GM18873 (cell line): ENCODE results near the gene PPFIA2.

ENCODE experiments used
- ATAC-seq: cut with Tn5 transposase; IDR thresholded peaks from one replicate; pipeline ENCODE4 v1.9.1; 2021; ENCODE audit warnings: mild to moderate bottlenecking, moderate library complexity, moderate number of reproducible peaks; ENCODE audit not compliant: unreplicated experiment, low FRiP score

The PPFIA2 gene

GRCh38 chr12:81369175-81369574 is 390.0 kb downstream of the PPFIA2 start:
- no peak for ATAC-seq

- no peak for ATAC-seq
Measured at GRCh38 chr12:81365284-81365683, 393.9 kb downstream of the PPFIA2 start.

- ATAC-seq = no peak
Measured at GRCh38 chr12:81360916-81361315, 398.2 kb downstream of the PPFIA2 start.

GRCh38 chr12:81359736-81360135 is 399.4 kb downstream of the PPFIA2 start:
- ATAC-seq = no peak

- no peak for ATAC-seq
Measured at GRCh38 chr12:81354327-81354932, 404.7 kb downstream of the PPFIA2 start.

GRCh38 chr12:81350309-81350708 is 408.8 kb downstream of the PPFIA2 start:
- ATAC-seq = no peak

GRCh38 chr12:81347404-81347803 is 411.7 kb downstream of the PPFIA2 start:
- no peak for ATAC-seq

GRCh38 chr12:81340910-81341309 is 418.2 kb downstream of the PPFIA2 start:
- no peak for ATAC-seq

GRCh38 chr12:81339071-81339470 is 420.1 kb downstream of the PPFIA2 start:
- no peak for ATAC-seq

GRCh38 chr12:81337886-81338285 is 421.3 kb downstream of the PPFIA2 start:
- ATAC-seq = no peak

- ATAC-seq = no peak
Measured at GRCh38 chr12:81333812-81334211, 425.3 kb downstream of the PPFIA2 start.

GRCh38 chr12:81332054-81332453 is 427.1 kb downstream of the PPFIA2 start:
- no peak for ATAC-seq

GRCh38 chr12:81330480-81330879 is 428.7 kb downstream of the PPFIA2 start:
- ATAC-seq = no peak

- no peak for ATAC-seq
Measured at GRCh38 chr12:81329085-81329484, 430.1 kb downstream of the PPFIA2 start.

- ATAC-seq = no peak
Measured at GRCh38 chr12:81327425-81327824, 431.7 kb downstream of the PPFIA2 start.

GRCh38 chr12:81325086-81325485 is 434.1 kb downstream of the PPFIA2 start:
- no peak for ATAC-seq

GRCh38 chr12:81314903-81315531 is 444.1 kb downstream of the PPFIA2 start:
- ATAC-seq = no peak

- ATAC-seq = no peak
Measured at GRCh38 chr12:81303935-81304334, 455.2 kb downstream of the PPFIA2 start.

- ATAC-seq = no peak
Measured at GRCh38 chr12:81300454-81300853, 458.7 kb downstream of the PPFIA2 start.

- no peak for ATAC-seq
Measured at GRCh38 chr12:81297601-81298000, 461.5 kb downstream of the PPFIA2 start.

- no peak for ATAC-seq
Measured at GRCh38 chr12:81296556-81297305, 462.4 kb downstream of the PPFIA2 start.

GRCh38 chr12:81295251-81295650 is 463.9 kb downstream of the PPFIA2 start:
- ATAC-seq = no peak
